DOHH2 (cell line): Measurements from ENCODE around the gene CBX5.
A peak's percentile ranks its signal among the peaks of the same experiment; 100 is the strongest.
"Not testable (repeated sequence)": the region's sequence is repeated elsewhere in the genome, so short reads cannot be mapped to it uniquely, and the experiment has no call there.

Source experiments
- H3F3A ChIP-seq: fragments of 200-600 bp; sonication (generic), shearing (Covaris generic); 2 replicates; pipeline ENCODE4 v1.6.0; 2016; ENCODE audit warnings: antibody characterized with exemption, mild to moderate bottlenecking; ENCODE audit not compliant: control insufficient read depth, insufficient read depth
- H3K27ac ChIP-seq: fragments of 200-600 bp; sonication (generic); 2 replicates; pipeline ENCODE4 v1.5.1; 2014; ENCODE audit warnings: low read depth, mild to moderate bottlenecking, low read length, moderate library complexity
- H3K27me3 ChIP-seq: fragments of 200-600 bp; sonication (generic); 2 replicates; pipeline ENCODE4 v1.6.1; 2014; ENCODE audit warnings: mild to moderate bottlenecking, low read length, mixed read lengths; ENCODE audit not compliant: control insufficient read depth
- H3K36me3 ChIP-seq: fragments of 200-600 bp; sonication (generic); 2 replicates; pipeline ENCODE4 v1.6.1; 2014; ENCODE audit warnings: mild to moderate bottlenecking, low read length, moderate library complexity, mixed read lengths; ENCODE audit not compliant: control insufficient read depth
- H3K4me1 ChIP-seq: fragments of 200-600 bp; sonication (generic); 2 replicates; pipeline ENCODE4 v1.6.1; 2014; ENCODE audit warnings: mild to moderate bottlenecking, low read length, mixed read lengths; ENCODE audit not compliant: control insufficient read depth
- H3K4me2 ChIP-seq: fragments of 200-600 bp; sonication (generic); 2 replicates; pipeline ENCODE4 v1.6.0; 2014; ENCODE audit warnings: mild to moderate bottlenecking, low read length, moderate library complexity
- H3K4me3 ChIP-seq: fragments of 200-600 bp; sonication (generic); 2 replicates; pipeline ENCODE4 v1.5.1; 2014; ENCODE audit warnings: mild to moderate bottlenecking, low read length, mixed read lengths
- H3K79me2 ChIP-seq: fragments of 200-600 bp; sonication (generic); 2 replicates; pipeline ENCODE4 v1.6.1; 2014; ENCODE audit warnings: mild to moderate bottlenecking, low read length, mixed read lengths; ENCODE audit not compliant: control insufficient read depth
- H3K9me2 ChIP-seq: fragments of 200-600 bp; sonication (generic); replicated peaks from 2 replicates; pipeline ENCODE4 v1.6.1; 2014; ENCODE audit warnings: mild to moderate bottlenecking, low read length, mixed read lengths; ENCODE audit not compliant: control insufficient read depth
- H3K9me3 ChIP-seq: fragments of 200-600 bp; sonication (generic); 2 replicates; pipeline ENCODE4 v1.6.1; 2014; ENCODE audit warnings: antibody characterized with exemption, low read length, mixed read lengths; ENCODE audit not compliant: control insufficient read depth, insufficient read depth
- H4K20me1 ChIP-seq: fragments of 200-600 bp; sonication (generic); 2 replicates; pipeline ENCODE4 v1.6.0; 2014; ENCODE audit warnings: low read depth, mild to moderate bottlenecking, antibody characterized with exemption, low read length, moderate library complexity; ENCODE audit not compliant: control insufficient read depth, insufficient read depth
- CTCF ChIP-seq: fragments of 200-600 bp; sonication (generic); IDR thresholded peaks from one replicate; pipeline ENCODE4 v1.5.1; 2014; ENCODE audit warnings: antibody characterized with exemption, mild to moderate bottlenecking, low read depth, low read length; ENCODE audit not compliant: poor library complexity, severe bottlenecking
- EZH2phosphoT487 ChIP-seq: fragments of 200-600 bp; sonication (generic); IDR thresholded peaks from 2 replicates; pipeline ENCODE4 v1.6.1; 2017; ENCODE audit warnings: borderline replicate concordance, mild to moderate bottlenecking, antibody characterized with exemption, low read length, moderate library complexity, mixed read lengths

Gene CBX5

DNA sequence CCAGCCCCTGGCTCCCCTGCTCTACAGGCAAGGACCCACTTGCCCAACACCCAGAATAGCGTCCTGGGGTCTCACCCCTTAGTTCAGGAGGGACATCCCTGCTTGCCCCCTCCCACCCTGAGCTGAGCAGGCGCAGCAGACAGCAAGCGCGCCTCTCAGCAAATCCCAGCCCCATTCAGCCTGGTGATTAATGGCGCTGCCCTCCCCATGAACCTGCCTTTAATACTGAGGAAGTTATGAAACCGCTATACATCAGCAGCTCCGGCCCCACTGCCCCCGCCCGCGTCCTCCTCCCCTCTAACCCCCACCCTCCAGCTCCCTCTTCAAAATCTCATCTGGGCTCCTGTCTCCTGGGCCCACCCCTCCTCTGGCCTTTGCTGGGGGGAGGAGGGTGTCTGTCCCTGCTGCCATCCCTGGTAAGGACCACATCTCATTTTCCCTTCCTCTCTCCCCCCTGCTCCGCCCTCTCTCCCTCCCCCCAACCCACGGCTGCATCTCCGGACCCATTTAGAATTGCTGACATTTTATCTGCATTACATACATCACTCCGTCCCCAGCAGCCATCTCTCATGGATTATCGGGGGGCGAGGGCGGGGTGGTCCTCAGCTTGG is 84.1 kb downstream of the CBX5 start:
- no peaks in the 10 kb centered on the region for H3K9me2 ChIP-seq
- peaks cover 79% of the 10 kb centered on the region for H3K4me1 ChIP-seq
- H3K27me3 ChIP-seq = no peaks in the 10 kb centered on the region
- no peaks in the 10 kb centered on the region for H4K20me1 ChIP-seq
- H3K9me3 ChIP-seq = no peaks in the 10 kb centered on the region
- peak overlapping the region; percentile 84 for H3K27ac ChIP-seq
- H3F3A ChIP-seq = peaks cover 13% of the 10 kb centered on the region; the same call in 1 of the 2 replicates
- H3K79me2 ChIP-seq = no peaks in the 10 kb centered on the region
- no peaks in the 10 kb centered on the region for H3K36me3 ChIP-seq
- peak overlapping the region; percentile 71 for H3K4me3 ChIP-seq
- H3K4me2 ChIP-seq = peak overlapping the region; percentile 95
- no peak for TF ChIP-seq CTCF
- TF ChIP-seq EZH2phosphoT487 = no peak

DNA sequence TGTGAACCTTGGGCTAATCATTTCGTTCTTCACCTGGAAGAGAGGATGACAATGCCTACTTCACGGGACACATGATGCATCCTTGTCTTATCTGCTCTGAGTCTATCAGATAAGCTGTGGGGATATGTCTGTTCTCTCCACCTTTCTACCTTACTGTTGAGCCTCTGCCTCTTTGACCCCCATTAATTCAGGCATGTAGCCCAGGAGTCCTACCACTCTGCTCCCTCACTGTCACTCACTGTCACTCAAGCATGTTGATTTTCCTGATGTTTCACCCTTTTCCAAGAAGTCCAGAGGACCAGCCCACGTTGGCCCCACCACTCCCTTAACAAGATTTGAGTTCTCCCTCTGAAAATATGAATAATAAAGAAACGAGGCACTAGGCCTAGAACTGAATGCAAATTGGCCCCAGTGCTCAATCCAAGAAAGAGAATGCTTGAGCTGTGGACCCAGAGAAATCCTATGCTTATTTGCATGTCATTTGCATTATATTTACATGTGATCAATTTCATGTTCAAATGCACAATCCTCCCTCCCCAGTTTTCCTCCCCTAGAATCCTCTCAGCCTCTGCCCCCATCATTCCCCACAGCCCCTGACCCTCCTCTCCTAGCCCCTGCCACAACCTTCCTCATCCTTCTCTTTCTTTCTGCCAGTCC is 84.7 kb downstream of the CBX5 start:
- Histone ChIP-seq H3F3A (peaks cover 13% of the 10 kb centered on the region; the same call in 1 of the 2 replicates), H3K27ac (peak overlapping the region; percentile 84), H3K79me2 (no peaks in the 10 kb centered on the region), H3K4me3 (peak overlapping the region; percentile 71), H3K9me3 (no peaks in the 10 kb centered on the region), H3K27me3 (no peaks in the 10 kb centered on the region), H4K20me1 (no peaks in the 10 kb centered on the region), H3K4me2 (peak overlapping the region; percentile 95), H3K36me3 (no peaks in the 10 kb centered on the region), H3K4me1 (peaks cover 79% of the 10 kb centered on the region), H3K9me2 (no peaks in the 10 kb centered on the region)
- TF ChIP-seq EZH2phosphoT487 (no peak), CTCF (no peak)

DNA sequence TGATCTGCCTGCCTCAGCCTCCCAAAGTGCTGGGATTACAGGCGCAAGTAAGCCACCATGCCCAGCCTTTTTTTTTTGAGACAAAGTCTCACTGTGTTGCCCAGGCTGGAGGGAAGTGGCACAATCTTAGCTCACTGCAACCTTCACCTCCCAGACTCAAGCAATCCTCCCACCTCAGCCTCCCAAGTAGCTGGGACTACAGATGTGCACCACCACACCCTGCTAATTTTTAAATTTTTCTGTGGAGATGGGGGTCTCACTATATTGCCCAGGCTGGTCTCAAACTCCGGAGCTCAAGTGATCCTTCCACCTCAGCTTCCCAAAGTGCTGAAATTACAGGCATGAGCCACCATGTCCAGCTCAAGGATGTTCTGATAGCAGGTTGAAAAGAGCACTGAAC is 85.3 kb downstream of the CBX5 start:
- not testable (repeated sequence) for H3K4me2 ChIP-seq, H3K9me3 ChIP-seq

DNA sequence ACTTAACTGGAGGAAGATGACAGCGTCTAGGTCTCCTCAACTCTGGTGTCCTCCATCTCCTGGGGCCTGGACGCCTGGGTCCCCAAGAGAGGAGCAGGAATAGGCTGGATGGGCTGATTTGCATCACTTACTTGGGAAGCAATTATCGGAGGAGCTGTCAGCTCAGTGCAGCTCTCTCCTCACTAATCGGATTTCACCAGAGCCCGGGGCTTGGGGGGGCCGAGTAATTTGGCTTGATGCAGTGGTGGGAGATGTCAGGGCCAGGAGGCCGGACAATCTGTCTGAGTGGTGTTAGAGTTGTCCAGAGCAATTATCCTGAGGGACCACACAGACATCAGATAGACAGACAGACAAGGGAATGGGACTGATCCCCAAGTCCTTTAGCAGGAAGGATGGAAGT is 86.5 kb downstream of the CBX5 start:
- Histone ChIP-seq H3K4me1 (peaks cover 73% of the 10 kb centered on the region), H4K20me1 (no peaks in the 10 kb centered on the region), H3K9me3 (no peaks in the 10 kb centered on the region), H3K9me2 (no peaks in the 10 kb centered on the region), H3K27ac (no peak overlapping the region), H3K4me3 (no peak overlapping the region), H3K4me2 (no peak overlapping the region), H3F3A (peaks cover 11% of the 10 kb centered on the region; the same call in 1 of the 2 replicates), H3K79me2 (no peaks in the 10 kb centered on the region), H3K27me3 (no peaks in the 10 kb centered on the region), H3K36me3 (no peaks in the 10 kb centered on the region)
- TF ChIP-seq CTCF (no peak), EZH2phosphoT487 (no peak)

More for the DNA sequence above, 85.3 kb downstream of the CBX5 start:
- not testable (repeated sequence) for H3K27me3 ChIP-seq, H3K4me3 ChIP-seq, H3K79me2 ChIP-seq, H3K9me2 ChIP-seq, H3K36me3 ChIP-seq, H4K20me1 ChIP-seq, H3K27ac ChIP-seq
- H3F3A ChIP-seq = peaks cover 13% of the 10 kb centered on the region; the same call in 1 of the 2 replicates
- peaks cover 79% of the 10 kb centered on the region for H3K4me1 ChIP-seq
